Measurements from ENCODE around the gene DNASE1.
A peak's percentile ranks its signal among the peaks of the same experiment; 100 is the strongest.

Gene DNASE1

DNA sequence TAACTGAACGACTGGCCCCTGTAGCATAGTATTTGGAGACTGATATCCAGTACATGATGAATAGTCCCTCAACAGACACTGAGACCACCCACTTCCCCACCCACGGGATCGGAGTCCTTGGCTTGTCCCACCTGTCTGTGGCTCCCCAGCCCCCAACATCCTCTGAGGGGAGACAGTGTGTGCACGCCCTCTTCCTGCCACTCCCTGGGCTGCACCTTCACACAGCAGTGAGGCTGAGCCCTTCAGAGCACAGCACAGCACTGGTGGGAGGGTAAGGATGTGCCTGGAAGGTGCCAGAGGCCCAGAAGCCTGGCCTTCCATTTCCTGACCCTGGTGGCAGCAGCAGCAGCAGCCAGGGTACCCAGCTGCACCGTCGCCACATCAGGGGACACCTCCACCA lies 11.0 kb downstream of the DNASE1 start:
- DNase-seq = no peak

DNA sequence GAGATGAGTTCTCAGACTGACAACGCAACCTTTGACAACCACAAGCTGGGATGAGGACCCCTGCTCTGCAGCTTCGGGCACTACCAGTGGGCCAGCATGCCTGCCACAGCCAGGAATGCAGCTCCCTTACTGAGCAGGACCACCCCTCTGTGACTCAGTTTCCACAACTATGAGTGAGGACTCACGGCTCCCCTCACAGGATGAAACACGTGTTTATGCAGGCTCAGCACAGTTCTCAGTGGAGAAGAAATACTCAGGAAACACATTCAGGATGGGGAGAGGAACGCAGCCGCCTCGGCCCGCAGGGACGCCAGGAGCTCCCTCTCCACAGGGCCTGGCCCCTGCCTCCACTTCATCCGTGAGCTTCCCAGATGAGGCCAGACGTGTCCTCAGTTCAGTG lies 14.1 kb downstream of the DNASE1 start:
- no peak for DNase-seq

GRCh38 chr16:3669082-3669481 lies 14.6 kb downstream of the DNASE1 start:
- no peak for DNase-seq

DNA sequence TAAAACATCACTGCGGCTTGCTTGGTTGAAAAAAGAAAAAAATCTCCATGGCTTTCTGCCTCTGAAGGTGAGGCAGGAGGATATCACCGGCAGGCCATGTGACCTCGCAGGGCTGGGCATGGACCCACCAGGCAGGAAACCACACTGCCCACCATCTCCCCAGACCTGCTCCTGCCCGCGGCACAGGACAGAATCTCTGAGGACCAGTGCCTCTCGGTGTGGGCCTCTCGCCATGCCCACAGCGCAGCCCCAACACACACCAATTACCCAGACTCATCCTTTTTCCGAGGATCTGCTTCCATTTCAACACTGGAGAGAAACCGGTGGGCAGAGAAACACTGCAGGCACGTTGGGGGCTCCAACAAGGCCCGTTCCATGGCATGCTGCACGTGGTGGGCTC lies 16.2 kb downstream of the DNASE1 start:
- DNase-seq = no peak

- no peak for DNase-seq
These were observed 16.9 kb downstream of the DNASE1 start for GRCh38 chr16:3671424-3671823.

GRCh38 chr16:3672571-3673041 lies 18.1 kb downstream of the DNASE1 start:
- no peak for DNase-seq

GRCh38 chr16:3673201-3673600 lies 18.7 kb downstream of the DNASE1 start:
- DNase-seq = no peak

GRCh38 chr16:3673676-3674377 lies 19.3 kb downstream of the DNASE1 start:
- DNase-seq = no peak

GRCh38 chr16:3674513-3675295 lies 20.2 kb downstream of the DNASE1 start:
- no peak for DNase-seq

GRCh38 chr16:3675601-3676130 lies 21.2 kb downstream of the DNASE1 start:
- DNase-seq = no peak

GRCh38 chr16:3677994-3678393 lies 23.5 kb downstream of the DNASE1 start:
- DNase-seq = no peak

DNA sequence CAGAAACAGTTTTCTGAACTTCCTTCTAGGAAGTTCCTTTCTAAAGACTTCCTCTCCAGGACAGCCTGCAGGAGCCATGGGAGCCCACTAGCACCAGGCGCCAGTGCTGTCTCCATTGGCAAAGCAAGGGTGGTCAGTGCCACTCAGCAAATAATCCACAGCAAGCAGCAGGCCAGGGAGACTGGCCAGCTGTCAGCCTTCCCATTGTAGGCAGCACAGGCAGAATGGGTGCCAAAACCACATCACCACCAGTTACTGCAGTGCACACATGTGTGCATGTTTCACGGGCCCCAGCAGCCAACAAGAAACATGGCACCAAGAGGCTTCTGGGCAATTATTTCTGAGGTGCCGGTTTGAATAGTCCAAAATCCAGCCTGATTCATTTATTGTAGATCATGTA lies 26.7 kb downstream of the DNASE1 start:
- DNase-seq = no peak

DNA sequence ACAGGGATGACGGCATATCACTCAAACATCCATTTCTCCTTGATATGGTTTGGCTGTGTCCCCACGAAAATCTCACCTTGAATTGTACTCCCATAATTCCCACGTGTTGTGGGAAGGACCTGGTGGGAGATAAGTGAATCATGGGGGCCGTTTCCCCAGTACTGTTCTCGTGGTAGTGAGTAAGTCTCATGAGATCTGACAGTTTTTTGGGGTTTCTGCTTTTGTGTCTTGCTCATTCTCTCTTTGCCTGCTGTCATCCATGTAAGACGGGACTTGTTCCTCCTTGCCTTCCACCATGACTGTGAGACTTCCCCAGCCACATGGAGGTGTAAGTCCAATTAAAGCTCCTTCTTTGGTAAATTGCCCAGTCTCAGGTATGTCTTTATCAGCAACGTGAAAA lies 32.5 kb downstream of the DNASE1 start:
- DNase-seq = no peak

DNA sequence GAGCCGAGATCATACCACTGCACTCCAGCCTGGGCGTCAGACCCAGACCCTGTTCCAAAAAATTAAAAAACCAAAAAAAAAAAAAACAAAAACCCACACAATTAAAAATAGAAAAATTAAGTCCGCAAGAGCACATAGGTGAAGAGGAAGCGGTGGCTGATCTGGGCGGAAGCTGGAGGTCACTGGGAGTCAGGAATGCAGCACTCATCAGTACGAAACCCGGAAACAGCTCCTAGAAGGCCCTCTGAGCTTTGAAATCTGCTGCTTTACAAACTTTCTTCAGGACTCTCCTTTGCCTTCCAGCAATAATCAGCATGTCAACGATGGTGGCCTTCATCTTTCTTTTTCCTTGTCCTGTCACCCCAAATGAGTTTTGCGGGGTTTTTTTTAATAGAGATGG lies 33.3 kb downstream of the DNASE1 start:
- no peak for DNase-seq

DNA sequence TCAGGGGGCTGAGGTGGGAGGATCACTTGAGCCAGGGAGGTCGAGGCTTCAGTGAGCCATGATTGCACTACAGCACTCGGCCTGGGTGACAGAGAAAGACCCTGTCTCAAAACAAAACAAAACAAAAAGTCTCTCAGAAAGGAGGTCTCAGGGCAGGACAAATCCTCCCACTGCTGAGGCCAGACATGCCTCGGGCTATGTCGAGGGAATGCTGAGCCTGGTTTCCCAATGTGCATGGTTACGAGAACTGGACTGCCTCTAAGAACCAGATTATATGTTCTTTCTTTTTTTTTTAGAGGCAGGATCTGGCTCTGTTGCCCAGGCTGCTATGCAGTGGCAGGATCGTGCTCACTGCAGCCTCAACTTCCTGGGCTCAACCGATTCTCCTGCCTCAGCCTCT lies 35.2 kb downstream of the DNASE1 start:
- DNase-seq = no peak

DNA sequence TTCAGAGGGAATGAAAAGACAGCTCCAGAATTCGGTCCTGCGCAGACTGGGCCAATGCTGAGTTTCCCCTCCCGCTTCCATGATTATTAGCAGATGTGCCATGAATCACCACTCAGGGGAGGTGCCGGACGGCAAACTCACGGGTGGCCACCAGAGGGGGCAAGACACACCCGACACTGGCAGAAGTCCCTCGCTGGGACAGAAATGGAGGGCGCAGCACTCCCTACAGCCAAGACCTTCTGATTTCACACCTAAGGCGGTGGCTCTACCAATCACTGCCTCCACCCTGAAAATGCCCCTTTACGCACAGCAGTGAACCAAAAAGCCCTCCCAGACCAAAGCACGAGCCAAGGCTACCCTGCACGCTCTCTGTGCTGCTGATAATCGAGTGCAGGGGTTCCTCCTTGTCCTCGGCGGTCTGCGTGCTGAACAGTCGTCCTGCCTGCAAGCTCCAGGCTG lies 36.0 kb downstream of the DNASE1 start:
- peak; percentile 95 for DNase-seq

GRCh38 chr16:3690980-3691720 lies 36.7 kb downstream of the DNASE1 start:
- DNase-seq = peak; percentile 64

DNA sequence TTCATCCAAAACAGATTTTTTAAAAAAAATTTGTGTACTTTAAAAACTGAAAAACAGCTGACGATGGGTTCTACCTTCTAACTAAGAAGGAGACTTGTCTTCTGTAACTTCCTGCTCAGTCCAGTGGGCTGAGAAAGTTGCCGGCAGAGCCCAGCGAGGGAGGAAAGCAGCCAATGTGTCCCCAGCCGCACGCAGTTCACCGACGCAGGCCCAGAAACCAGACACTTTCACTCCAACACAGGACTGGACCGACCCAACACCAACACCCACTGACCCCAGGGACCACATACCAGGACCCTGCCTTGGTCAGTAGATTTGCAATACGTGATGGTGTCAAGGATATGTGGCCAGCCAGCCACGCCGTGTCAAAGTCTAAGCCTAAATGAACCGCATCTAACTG lies 37.3 kb downstream of the DNASE1 start:
- no peak for DNase-seq

DNA sequence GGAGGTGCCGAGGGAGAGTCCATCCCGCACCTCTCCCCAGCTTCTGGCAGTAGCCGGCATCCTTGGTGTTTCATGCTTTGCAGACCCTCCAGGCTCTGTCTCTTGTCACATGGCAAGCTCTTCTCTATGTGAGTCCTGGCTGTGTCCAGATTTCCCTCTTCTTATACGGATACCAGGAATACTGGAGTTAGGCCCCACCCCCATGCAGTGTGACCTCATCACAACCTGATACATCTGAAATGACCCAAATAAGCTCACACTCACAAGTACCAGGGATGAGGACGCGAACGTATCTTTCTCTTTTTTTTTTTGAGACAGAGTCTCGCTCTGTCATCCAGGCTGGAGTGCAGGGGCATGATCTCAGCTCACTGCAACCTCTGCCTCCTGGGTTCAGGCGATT lies 39.6 kb downstream of the DNASE1 start:
- no peak for DNase-seq

- DNase-seq = no peak
These were observed 41.3 kb downstream of the DNASE1 start for GRCh38 chr16:3695610-3696369.

DNA sequence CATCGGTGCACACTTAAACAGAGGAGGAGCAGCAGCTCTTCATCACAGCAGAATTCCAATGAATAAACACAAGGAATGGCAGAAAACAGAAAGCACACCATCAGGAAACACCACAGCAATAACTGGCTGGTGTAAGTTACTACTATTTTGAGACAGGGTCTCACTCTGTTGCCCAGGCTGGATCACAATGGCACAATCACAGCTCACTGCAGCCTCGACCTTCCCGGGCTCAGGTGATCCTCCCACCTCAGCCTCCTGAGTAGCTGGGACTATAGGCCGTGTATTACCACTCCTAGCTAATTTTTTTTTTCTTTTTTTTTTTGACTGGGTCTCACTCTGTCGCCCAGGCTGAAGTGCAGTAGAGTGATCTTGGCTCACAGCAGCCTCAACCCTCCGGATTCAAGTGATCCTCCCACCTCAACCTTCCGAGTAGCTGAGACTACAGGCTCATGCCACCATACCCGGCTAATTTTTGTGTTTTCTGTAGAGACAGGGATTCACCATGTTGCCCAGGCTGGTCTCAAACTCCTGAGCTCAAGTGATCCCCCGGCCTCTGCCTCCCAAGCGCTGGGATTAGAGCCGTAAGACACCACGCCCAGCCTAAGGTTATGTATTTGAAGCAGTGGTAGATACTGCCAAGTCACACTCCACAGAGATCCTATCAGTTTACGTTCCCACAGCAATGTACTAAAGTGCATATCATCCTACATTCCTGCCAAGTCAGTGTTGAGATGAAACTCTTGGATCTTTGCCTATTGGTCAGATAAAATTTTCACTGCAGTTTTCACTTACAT lies 42.1 kb downstream of the DNASE1 start:
- peak; percentile 78 for DNase-seq

DNA sequence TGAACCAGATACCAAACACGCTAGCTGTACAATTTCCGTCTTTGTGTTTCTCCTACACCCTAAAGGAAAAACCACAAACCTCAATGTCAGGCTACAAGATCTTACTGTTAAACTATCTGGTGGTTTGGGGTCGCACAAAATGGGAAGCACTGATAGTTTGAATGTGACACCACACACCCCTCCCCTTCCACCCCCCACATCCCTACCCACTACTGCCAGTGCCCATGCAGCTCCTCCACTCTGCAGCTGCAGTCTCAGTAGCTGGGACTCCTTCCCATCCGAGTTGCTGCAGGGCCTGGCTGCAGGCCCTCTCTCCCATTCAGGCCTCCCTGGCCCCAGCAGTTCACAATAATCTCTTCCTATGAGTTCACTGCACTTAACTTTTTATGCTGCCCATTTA lies 44.5 kb downstream of the DNASE1 start:
- no peak for DNase-seq
